SH-SY5Y (cell line): Measurements from ENCODE around the gene EVA1A.

Experiments
- GATA2 ChIP-seq: IDR thresholded peaks from 2 replicates; pipeline ENCODE4 v1.6.1; 2011; ENCODE audit warnings: mild to moderate bottlenecking, low read depth, low read length
- GATA3 ChIP-seq: IDR thresholded peaks from 2 replicates; pipeline ENCODE4 v1.6.1; 2011; ENCODE audit warnings: low read depth, mild to moderate bottlenecking, low read length, moderate library complexity

GRCh38 chr2:75580156-75580555, 19.4 kb upstream of the EVA1A start:
- TF ChIP-seq GATA3 (no peak), GATA2 (no peak)
